Measurements from ENCODE around the gene PAK4.

PAK4 gene

GRCh38 chr19:39171479-39172465, 46.2 kb downstream of the PAK4 start:
- no peak overlapping the region for H3K4me3 ChIP-seq (ENCODE audit: insufficient read depth, low read depth, low read length, poor library complexity, severe bottlenecking)
- DNase-seq, result no peak
- H3K4me1 ChIP-seq (ENCODE audit: control insufficient read depth, insufficient read depth, low read length, poor library complexity, severe bottlenecking), result no peaks in the 10 kb centered on the region
- no peaks in the 10 kb centered on the region for H3K27me3 ChIP-seq (replicated peaks; ENCODE audit: control insufficient read depth, insufficient read depth, low read length, poor library complexity, severe bottlenecking)
- H3K9me3 ChIP-seq (ENCODE audit: control insufficient read depth, low read length), result no peaks in the 10 kb centered on the region
- H3K36me3 ChIP-seq (ENCODE audit: control insufficient read depth, insufficient read depth, low read length), result peaks cover 37% of the 10 kb centered on the region
- H3K27ac ChIP-seq (ENCODE audit: insufficient read depth, low read length, poor library complexity, severe bottlenecking), result no peak overlapping the region

- H3K27ac ChIP-seq (ENCODE audit: insufficient read depth, low read length, poor library complexity, severe bottlenecking), result no peak overlapping the region
- H3K4me3 ChIP-seq (ENCODE audit: insufficient read depth, low read depth, low read length, poor library complexity, severe bottlenecking), result no peak overlapping the region
- no peak for DNase-seq
- H3K27me3 ChIP-seq (replicated peaks; ENCODE audit: control insufficient read depth, insufficient read depth, low read length, poor library complexity, severe bottlenecking), result no peaks in the 10 kb centered on the region
- H3K9me3 ChIP-seq (ENCODE audit: control insufficient read depth, low read length), result no peaks in the 10 kb centered on the region
- peaks cover 46% of the 10 kb centered on the region for H3K36me3 ChIP-seq (ENCODE audit: control insufficient read depth, insufficient read depth, low read length)
- no peaks in the 10 kb centered on the region for H3K4me1 ChIP-seq (ENCODE audit: control insufficient read depth, insufficient read depth, low read length, poor library complexity, severe bottlenecking)
Measured at GRCh38 chr19:39172700-39173501, 47.3 kb downstream of the PAK4 start.

GRCh38 chr19:39173502-39173991, 48.0 kb downstream of the PAK4 start:
- Histone ChIP-seq H3K4me3 (ENCODE audit: insufficient read depth, low read depth, low read length, poor library complexity, severe bottlenecking) (no peak overlapping the region), H3K9me3 (ENCODE audit: control insufficient read depth, low read length) (no peaks in the 10 kb centered on the region), H3K4me1 (ENCODE audit: control insufficient read depth, insufficient read depth, low read length, poor library complexity, severe bottlenecking) (no peaks in the 10 kb centered on the region), H3K36me3 (ENCODE audit: control insufficient read depth, insufficient read depth, low read length) (peaks cover 52% of the 10 kb centered on the region), H3K27me3 (replicated peaks; ENCODE audit: control insufficient read depth, insufficient read depth, low read length, poor library complexity, severe bottlenecking) (no peaks in the 10 kb centered on the region), H3K27ac (ENCODE audit: insufficient read depth, low read length, poor library complexity, severe bottlenecking) (no peak overlapping the region)
- DNase-seq, result no peak

- no peaks in the 10 kb centered on the region for H3K9me3 ChIP-seq (ENCODE audit: control insufficient read depth, low read length)
- peaks cover 54% of the 10 kb centered on the region for H3K36me3 ChIP-seq (ENCODE audit: control insufficient read depth, insufficient read depth, low read length)
- H3K27me3 ChIP-seq (replicated peaks; ENCODE audit: control insufficient read depth, insufficient read depth, low read length, poor library complexity, severe bottlenecking), result no peaks in the 10 kb centered on the region
- no peak overlapping the region for H3K4me3 ChIP-seq (ENCODE audit: insufficient read depth, low read depth, low read length, poor library complexity, severe bottlenecking)
- H3K27ac ChIP-seq (ENCODE audit: insufficient read depth, low read length, poor library complexity, severe bottlenecking), result no peak overlapping the region
- DNase-seq, result no peak
- H3K4me1 ChIP-seq (ENCODE audit: control insufficient read depth, insufficient read depth, low read length, poor library complexity, severe bottlenecking), result no peaks in the 10 kb centered on the region
Measured at GRCh38 chr19:39174142-39174541, 48.6 kb downstream of the PAK4 start.

- Histone ChIP-seq H3K4me3 (ENCODE audit: insufficient read depth, low read depth, low read length, poor library complexity, severe bottlenecking) (no peak overlapping the region), H3K9me3 (ENCODE audit: control insufficient read depth, low read length) (no peaks in the 10 kb centered on the region), H3K27ac (ENCODE audit: insufficient read depth, low read length, poor library complexity, severe bottlenecking) (no peak overlapping the region), H3K4me1 (ENCODE audit: control insufficient read depth, insufficient read depth, low read length, poor library complexity, severe bottlenecking) (no peaks in the 10 kb centered on the region), H3K27me3 (replicated peaks; ENCODE audit: control insufficient read depth, insufficient read depth, low read length, poor library complexity, severe bottlenecking) (no peaks in the 10 kb centered on the region), H3K36me3 (ENCODE audit: control insufficient read depth, insufficient read depth, low read length) (peaks cover 53% of the 10 kb centered on the region)
- no peak for DNase-seq
Measured at GRCh38 chr19:39174558-39175544, 49.3 kb downstream of the PAK4 start.

GRCh38 chr19:39175564-39175963, 50.0 kb downstream of the PAK4 start:
- Histone ChIP-seq H3K9me3 (ENCODE audit: control insufficient read depth, low read length) (no peaks in the 10 kb centered on the region), H3K27ac (ENCODE audit: insufficient read depth, low read length, poor library complexity, severe bottlenecking) (no peak overlapping the region), H3K36me3 (ENCODE audit: control insufficient read depth, insufficient read depth, low read length) (peaks cover 46% of the 10 kb centered on the region), H3K27me3 (replicated peaks; ENCODE audit: control insufficient read depth, insufficient read depth, low read length, poor library complexity, severe bottlenecking) (no peaks in the 10 kb centered on the region), H3K4me1 (ENCODE audit: control insufficient read depth, insufficient read depth, low read length, poor library complexity, severe bottlenecking) (no peaks in the 10 kb centered on the region), H3K4me3 (ENCODE audit: insufficient read depth, low read depth, low read length, poor library complexity, severe bottlenecking) (no peak overlapping the region)
- no peak for DNase-seq

- Histone ChIP-seq H3K9me3 (ENCODE audit: control insufficient read depth, low read length) (no peaks in the 10 kb centered on the region), H3K4me1 (ENCODE audit: control insufficient read depth, insufficient read depth, low read length, poor library complexity, severe bottlenecking) (no peaks in the 10 kb centered on the region), H3K27me3 (replicated peaks; ENCODE audit: control insufficient read depth, insufficient read depth, low read length, poor library complexity, severe bottlenecking) (no peaks in the 10 kb centered on the region), H3K36me3 (ENCODE audit: control insufficient read depth, insufficient read depth, low read length) (peaks cover 41% of the 10 kb centered on the region), H3K4me3 (ENCODE audit: insufficient read depth, low read depth, low read length, poor library complexity, severe bottlenecking) (no peak overlapping the region), H3K27ac (ENCODE audit: insufficient read depth, low read length, poor library complexity, severe bottlenecking) (no peak overlapping the region)
- DNase-seq, result no peak
Measured at GRCh38 chr19:39177110-39177699, 51.6 kb downstream of the PAK4 start.

- Histone ChIP-seq H3K27me3 (replicated peaks; ENCODE audit: control insufficient read depth, insufficient read depth, low read length, poor library complexity, severe bottlenecking) (no peaks in the 10 kb centered on the region), H3K4me3 (ENCODE audit: insufficient read depth, low read depth, low read length, poor library complexity, severe bottlenecking) (no peak overlapping the region), H3K4me1 (ENCODE audit: control insufficient read depth, insufficient read depth, low read length, poor library complexity, severe bottlenecking) (no peaks in the 10 kb centered on the region), H3K9me3 (ENCODE audit: control insufficient read depth, low read length) (no peaks in the 10 kb centered on the region), H3K36me3 (ENCODE audit: control insufficient read depth, insufficient read depth, low read length) (peaks cover 41% of the 10 kb centered on the region), H3K27ac (ENCODE audit: insufficient read depth, low read length, poor library complexity, severe bottlenecking) (no peak overlapping the region)
- DNase-seq, result no peak
Measured at GRCh38 chr19:39177736-39178135, 52.1 kb downstream of the PAK4 start.

All from effector memory CD4-positive, alpha-beta T cell (primary cell).